HepG2 (cell line): Measurements from ENCODE around the gene NTF3. TPM values are rescaled to one million over a fixed set of nuclear protein-coding genes. Genes with fewer than 3 reads are reported as not detected.

ENCODE experiments used
- ATAC-seq: fragments of 200-7000 bp; cut with Tn5 transposase; 3 replicates; pipeline ENCODE4 v1.9.1; 2020; ENCODE audit warnings: mild to moderate bottlenecking, moderate library complexity
- BruUV-seq: library from RNA; stranded (reverse); fragments of 400-500 nt; replicated peaks from 2 replicates; lab custom pipeline; 2021; lab: Mats Ljungman, UMichigan
- CTCF ChIA-PET: fragments of 300-600 bp; formaldehyde crosslinking; extraction: SDS; loops from one replicate; lab custom pipeline; 2021; ENCODE audit warnings: low total read pairs, inconsistent platforms, low intra/inter-chr PET ratio; lab: Yijun Ruan, JAX
- POLR2A ChIA-PET: fragments of 350-600 bp; sonication (Branson Sonifier 250); formaldehyde crosslinking; loops from one replicate; lab custom pipeline; 2020; ENCODE audit warnings: antibody characterized with exemption, inconsistent platforms; lab: Yijun Ruan, JAX
- DNase-seq: peaks from one replicate; pipeline ENCODE4 v3.0.0-alpha.2; 2015; ENCODE audit warnings: low spot score
- FAIRE-seq: peaks from 3 replicates; lab custom pipeline; 2011; peaks lifted over from hg19 to GRCh38; lab: Jason Lieb, UNC
- H2AFZ ChIP-seq: one replicate; pipeline ENCODE4 v1.6.1; 2011; ENCODE audit warnings: low read length, inconsistent platforms
- H3K27ac ChIP-seq: fragments of 300-600 bp; 3 replicates; pipeline ENCODE4 v1.8.0; 2011; ENCODE audit warnings: mixed run types, mild to moderate bottlenecking, mixed read lengths, low read length, inconsistent platforms; ENCODE audit not compliant: insufficient read depth; ENCODE audit errors: extremely low read length
- H3K27me3 ChIP-seq, 2 experiments: fragments of 200-600 bp in 1 of 2; 2 replicates in 1 of 2; 3 replicates in 1 of 2; pipeline versions ENCODE4 v1.6.0 to v1.8.0; 2011; ENCODE audit warnings: low read length in 2 of 2, mild to moderate bottlenecking in 2 of 2, moderate library complexity in 2 of 2, inconsistent platforms in 1 of 2; ENCODE audit not compliant: insufficient read depth in 2 of 2, control insufficient read depth in 1 of 2
- H3K36me3 ChIP-seq, 2 experiments: fragments of 200-600 bp in 1 of 2; replicated peaks in 1 of 2; 2 replicates in 1 of 2; 3 replicates in 1 of 2; pipeline versions ENCODE4 v1.5.1 to v1.8.0; 2011; ENCODE audit warnings: low read length in 2 of 2, inconsistent platforms in 1 of 2; ENCODE audit not compliant: insufficient read depth in 2 of 2, control insufficient read depth in 1 of 2
- H3K4me1 ChIP-seq: 2 replicates; pipeline ENCODE4 v1.5.1; 2012; ENCODE audit warnings: low read length, inconsistent platforms; ENCODE audit not compliant: insufficient read depth
- H3K4me2 ChIP-seq: 2 replicates; pipeline ENCODE4 v1.6.0; 2011; ENCODE audit warnings: low read depth, low read length, inconsistent platforms
- H3K4me3 ChIP-seq, 3 experiments: fragments of 200-600 bp in 1 of 3; sonication (generic), shearing (Covaris generic) in 1 of 3; replicated peaks in 1 of 3; 2 replicates each; pipeline ENCODE4 v1.5.1; 2011 to 2016; ENCODE audit warnings: low read length in 3 of 3, inconsistent platforms in 2 of 3, low read depth in 2 of 3, mild to moderate bottlenecking in 2 of 3, control low read depth in 1 of 3, mixed read lengths in 1 of 3; ENCODE audit not compliant: insufficient read depth in 1 of 3
- H3K79me2 ChIP-seq: one replicate; pipeline ENCODE4 v1.6.1; 2011; ENCODE audit warnings: low read length, inconsistent platforms; ENCODE audit not compliant: insufficient read depth
- H3K9ac ChIP-seq: 2 replicates; pipeline ENCODE4 v1.6.0; 2011; ENCODE audit warnings: mild to moderate bottlenecking, low read depth, low read length, inconsistent platforms; ENCODE audit not compliant: insufficient read depth
- H3K9me3 ChIP-seq: 2 replicates; pipeline ENCODE4 v1.5.1; 2012; ENCODE audit warnings: mild to moderate bottlenecking, low read length
- H4K20me1 ChIP-seq: 2 replicates; pipeline ENCODE4 v1.6.0; 2011; ENCODE audit warnings: inconsistent platforms, mild to moderate bottlenecking, low read length, moderate library complexity; ENCODE audit not compliant: insufficient read depth
- ATF7 ChIP-seq, 2 experiments: fragments of 450-650 bp in 1 of 2; sonication (generic) in 1 of 2; formaldehyde crosslinking in 1 of 2; IDR thresholded peaks; 2 replicates each; pipeline versions ENCODE4 v1.4.0 to v1.6.1; 2016 to 2020; ENCODE audit warnings: antibody characterized with exemption in 1 of 2, mild to moderate bottlenecking in 1 of 2, missing genetic modification reagents in 1 of 2
- CENPX ChIP-seq: sonication (generic); formaldehyde crosslinking; IDR thresholded peaks from 2 replicates; pipeline ENCODE4 v1.9.0; 2021; ENCODE audit warnings: mild to moderate bottlenecking, missing genetic modification reagents, moderate library complexity
- MAFG ChIP-seq: sonication (generic); formaldehyde crosslinking; IDR thresholded peaks from 2 replicates; pipeline ENCODE4 v1.5.1; 2020; ENCODE audit warnings: mild to moderate bottlenecking, missing genetic modification reagents
- ONECUT2 ChIP-seq: sonication (generic); formaldehyde crosslinking; IDR thresholded peaks from 2 replicates; pipeline ENCODE4 v1.4.0; 2020; ENCODE audit warnings: missing genetic modification reagents
- PRDM15 ChIP-seq: sonication (generic); formaldehyde crosslinking; IDR thresholded peaks from 2 replicates; pipeline ENCODE4 v1.4.0; 2020; ENCODE audit warnings: missing genetic modification reagents
- PTBP1 ChIP-seq: fragments of 200-400 bp; formaldehyde crosslinking; IDR thresholded peaks from 2 replicates; pipeline ENCODE4 v1.6.1; 2018; ENCODE audit warnings: low read length, low read depth; ENCODE audit not compliant: poor library complexity, severe bottlenecking
- RORA ChIP-seq: sonication (generic); formaldehyde crosslinking; IDR thresholded peaks from 2 replicates; pipeline ENCODE4 v1.5.0; 2020; ENCODE audit warnings: mild to moderate bottlenecking, missing genetic modification reagents, moderate library complexity
- ZBTB10 ChIP-seq: sonication (generic); formaldehyde crosslinking; IDR thresholded peaks from 2 replicates; pipeline ENCODE4 v1.4.0; 2020; ENCODE audit warnings: missing genetic modification reagents, borderline replicate concordance
- ZBTB7B ChIP-seq: sonication (generic); formaldehyde crosslinking; IDR thresholded peaks from 2 replicates; pipeline ENCODE4 v1.4.0; 2020; ENCODE audit warnings: missing genetic modification reagents
- ZNF616 ChIP-seq: sonication (generic); formaldehyde crosslinking; IDR thresholded peaks from 2 replicates; pipeline ENCODE4 v1.5.0; 2020; ENCODE audit warnings: low read depth, mild to moderate bottlenecking, missing genetic modification reagents
- ZNF709 ChIP-seq: sonication (generic); formaldehyde crosslinking; IDR thresholded peaks from 2 replicates; pipeline ENCODE4 v1.5.0; 2020; ENCODE audit warnings: mild to moderate bottlenecking, missing genetic modification reagents
- ZNF768 ChIP-seq: sonication (generic); formaldehyde crosslinking; IDR thresholded peaks from 2 replicates; pipeline ENCODE4 v1.4.0; 2020; ENCODE audit warnings: missing genetic modification reagents
- WGBS: methylation state at CpG from one replicate; pipeline ENCODE4 v1.1.6; 2017; ENCODE audit warnings: low lambda C conversion rate; 5-methylcytosine and 5-hydroxymethylcytosine counted together
- in situ Hi-C: cut with HindIII; loops from 2 replicates; pipeline ENCODE4 v1.10.0; 2017; ENCODE audit warnings: low pct_unique_long_range_greater_than_20kb; ENCODE audit not compliant: extremely low pct_ligation_motif_present
- intact Hi-C: fragments of 100-400 bp; cut with micrococcal nuclease; formaldehyde crosslinking; loops from one replicate; pipeline ENCODE4 v1.10.0; 2022; ENCODE audit not compliant: unreplicated experiment
- polyA plus RNA-seq, 8 experiments: library from polyadenylated mRNA; depleted of rRNA in 3 of 8; stranded (reverse) in 7 of 8; unstranded in 1 of 8; fragments of >200 nt; fragmentation: Illumina TruSeq in 4 of 8; extraction: Trizol in 4 of 8; gene quantifications; 2 replicates each; pipeline versions ENCODE4 v1.2.1 to v1.2.3, GENCODE V29; 2011 to 2016; ENCODE audit warnings: low read depth in 4 of 8, missing spikeins in 1 of 8, mixed read lengths in 1 of 8; ENCODE audit not compliant: insufficient read depth in 1 of 8
- total RNA-seq, 5 experiments: library from RNA; depleted of rRNA; stranded (reverse); fragments of >200 nt; fragmentation: Illumina TruSeq; extraction: Trizol; gene quantifications; 2 replicates each; pipeline ENCODE4 v1.2.3, GENCODE V29; 2016; ENCODE audit warnings: low read depth in 1 of 5

Gene NTF3
- total and polyA plus RNA-seq, 2 of the 13 experiments (the other 11 are each of a cell fraction or from before 2014, with no cell fraction given), result not detected

- no TSS peak for BruUV-seq
- no peak for ATAC-seq
- POLR2A ChIA-PET, result no interaction called here
- Histone ChIP-seq H3K4me3 (no peak overlapping the region), H4K20me1 (no peaks in the 10 kb centered on the region), H3K9ac (no peak overlapping the region), H2AFZ (no peak overlapping the region), H3K27ac (no peak overlapping the region), H3K4me2 (no peak overlapping the region), H3K4me1 (no peaks in the 10 kb centered on the region), H3K36me3 (no peaks in the 10 kb centered on the region), H3K9me3 (no peaks in the 10 kb centered on the region), H3K27me3 (peaks cover 0 to 12% of the 10 kb centered on the region in 2 experiments; a peak in 1 of 5 replicates), H3K79me2 (no peaks in the 10 kb centered on the region)
- no peak for FAIRE-seq
- DNase-seq, result no peak
- in situ Hi-C loops, result no loop called here
- TF ChIP-seq ZBTB7B (CRISPR knock-in tag) (no peak), ZBTB10 (no peak), ZNF616 (CRISPR knock-in tag) (no peak), MAFG (CRISPR knock-in tag) (no peak), ONECUT2 (CRISPR knock-in tag) (no peak), RORA (CRISPR knock-in tag) (no peak), CENPX (CRISPR knock-in tag) (no peak), ZNF768 (CRISPR knock-in tag) (no peak), PRDM15 (CRISPR knock-in tag) (no peak), ATF7 (IDR thresholded peaks at IDR 0.05) (no peak), ATF7 (CRISPR knock-in tag; IDR thresholded peaks at IDR 0.05) (no peak), ZNF709 (no peak), PTBP1 (no peak)
- CTCF ChIA-PET, result no interaction called here
- intact Hi-C loops, result no loop called here
- WGBS, result under 1% methylated on average over 5 of the region's 5 CpGs
Measured at GRCh38 chr12:5466521-5466960, 34.6 kb downstream of the NTF3 start.
